Panc1 (cell line): Measurements from ENCODE around the gene AKT3.

Experiments used
- POLR2AphosphoS5 ChIP-seq: IDR thresholded peaks from 2 replicates; pipeline ENCODE4 v1.6.1; 2012; ENCODE audit warnings: mild to moderate bottlenecking, low read depth, low read length, moderate library complexity
- SIN3A ChIP-seq: IDR thresholded peaks from 2 replicates; pipeline ENCODE4 v1.6.1; 2012; ENCODE audit warnings: low read depth, mild to moderate bottlenecking, low read length, moderate library complexity, borderline replicate concordance; ENCODE audit not compliant: insufficient read depth
- TF ChIP-seq, protein P1 (sequence below): fragments of 450-650 bp; IDR thresholded peaks from 2 replicates; pipeline ENCODE4 v1.5.1; 2017; ENCODE audit warnings: mild to moderate bottlenecking
- TF ChIP-seq, protein P2 (sequence below), 2 experiments: IDR thresholded peaks; 2 replicates each; pipeline ENCODE4 v1.6.1; 2011 to 2012; ENCODE audit warnings: low read depth in 2 of 2, control low read depth in 1 of 2, low read length in 1 of 2, mild to moderate bottlenecking in 1 of 2, moderate library complexity in 1 of 2; ENCODE audit not compliant: insufficient read depth in 1 of 2

- TF ChIP-seq, protein P1, sequence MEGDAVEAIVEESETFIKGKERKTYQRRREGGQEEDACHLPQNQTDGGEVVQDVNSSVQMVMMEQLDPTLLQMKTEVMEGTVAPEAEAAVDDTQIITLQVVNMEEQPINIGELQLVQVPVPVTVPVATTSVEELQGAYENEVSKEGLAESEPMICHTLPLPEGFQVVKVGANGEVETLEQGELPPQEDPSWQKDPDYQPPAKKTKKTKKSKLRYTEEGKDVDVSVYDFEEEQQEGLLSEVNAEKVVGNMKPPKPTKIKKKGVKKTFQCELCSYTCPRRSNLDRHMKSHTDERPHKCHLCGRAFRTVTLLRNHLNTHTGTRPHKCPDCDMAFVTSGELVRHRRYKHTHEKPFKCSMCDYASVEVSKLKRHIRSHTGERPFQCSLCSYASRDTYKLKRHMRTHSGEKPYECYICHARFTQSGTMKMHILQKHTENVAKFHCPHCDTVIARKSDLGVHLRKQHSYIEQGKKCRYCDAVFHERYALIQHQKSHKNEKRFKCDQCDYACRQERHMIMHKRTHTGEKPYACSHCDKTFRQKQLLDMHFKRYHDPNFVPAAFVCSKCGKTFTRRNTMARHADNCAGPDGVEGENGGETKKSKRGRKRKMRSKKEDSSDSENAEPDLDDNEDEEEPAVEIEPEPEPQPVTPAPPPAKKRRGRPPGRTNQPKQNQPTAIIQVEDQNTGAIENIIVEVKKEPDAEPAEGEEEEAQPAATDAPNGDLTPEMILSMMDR: no peak
- TF ChIP-seq, protein P2, sequence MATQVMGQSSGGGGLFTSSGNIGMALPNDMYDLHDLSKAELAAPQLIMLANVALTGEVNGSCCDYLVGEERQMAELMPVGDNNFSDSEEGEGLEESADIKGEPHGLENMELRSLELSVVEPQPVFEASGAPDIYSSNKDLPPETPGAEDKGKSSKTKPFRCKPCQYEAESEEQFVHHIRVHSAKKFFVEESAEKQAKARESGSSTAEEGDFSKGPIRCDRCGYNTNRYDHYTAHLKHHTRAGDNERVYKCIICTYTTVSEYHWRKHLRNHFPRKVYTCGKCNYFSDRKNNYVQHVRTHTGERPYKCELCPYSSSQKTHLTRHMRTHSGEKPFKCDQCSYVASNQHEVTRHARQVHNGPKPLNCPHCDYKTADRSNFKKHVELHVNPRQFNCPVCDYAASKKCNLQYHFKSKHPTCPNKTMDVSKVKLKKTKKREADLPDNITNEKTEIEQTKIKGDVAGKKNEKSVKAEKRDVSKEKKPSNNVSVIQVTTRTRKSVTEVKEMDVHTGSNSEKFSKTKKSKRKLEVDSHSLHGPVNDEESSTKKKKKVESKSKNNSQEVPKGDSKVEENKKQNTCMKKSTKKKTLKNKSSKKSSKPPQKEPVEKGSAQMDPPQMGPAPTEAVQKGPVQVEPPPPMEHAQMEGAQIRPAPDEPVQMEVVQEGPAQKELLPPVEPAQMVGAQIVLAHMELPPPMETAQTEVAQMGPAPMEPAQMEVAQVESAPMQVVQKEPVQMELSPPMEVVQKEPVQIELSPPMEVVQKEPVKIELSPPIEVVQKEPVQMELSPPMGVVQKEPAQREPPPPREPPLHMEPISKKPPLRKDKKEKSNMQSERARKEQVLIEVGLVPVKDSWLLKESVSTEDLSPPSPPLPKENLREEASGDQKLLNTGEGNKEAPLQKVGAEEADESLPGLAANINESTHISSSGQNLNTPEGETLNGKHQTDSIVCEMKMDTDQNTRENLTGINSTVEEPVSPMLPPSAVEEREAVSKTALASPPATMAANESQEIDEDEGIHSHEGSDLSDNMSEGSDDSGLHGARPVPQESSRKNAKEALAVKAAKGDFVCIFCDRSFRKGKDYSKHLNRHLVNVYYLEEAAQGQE (IDR thresholded peaks at IDR 0.05; ENCODE audit: insufficient read depth in 1 of 2, low read depth in 2 of 2, low read length in 1 of 2): no peak
- TF ChIP-seq SIN3A: no peak
- TF ChIP-seq POLR2AphosphoS5: no peak
Observed at GRCh38 chr1:243553090-243553489, 297.0 kb downstream of the AKT3 start.
